22Rv1 (cell line): Measurements from ENCODE around the gene LARP1.
"Not testable (repeated sequence)": the region's sequence is repeated elsewhere in the genome, so short reads cannot be mapped to it uniquely, and the experiment has no call there.

Source experiments
- H3K27ac ChIP-seq: fragments of 450-650 bp; 2 replicates; pipeline ENCODE4 v1.5.1; 2017
- ZFX ChIP-seq: fragments of 450-650 bp; IDR thresholded peaks from 2 replicates; pipeline ENCODE4 v1.6.1; 2017; ENCODE audit warnings: antibody characterized with exemption, borderline replicate concordance
- TF ChIP-seq, protein P1 (sequence below): fragments of 450-650 bp; IDR thresholded peaks from 2 replicates; pipeline ENCODE4 v1.5.1; 2017; ENCODE audit warnings: mild to moderate bottlenecking

LARP1 gene

DNA sequence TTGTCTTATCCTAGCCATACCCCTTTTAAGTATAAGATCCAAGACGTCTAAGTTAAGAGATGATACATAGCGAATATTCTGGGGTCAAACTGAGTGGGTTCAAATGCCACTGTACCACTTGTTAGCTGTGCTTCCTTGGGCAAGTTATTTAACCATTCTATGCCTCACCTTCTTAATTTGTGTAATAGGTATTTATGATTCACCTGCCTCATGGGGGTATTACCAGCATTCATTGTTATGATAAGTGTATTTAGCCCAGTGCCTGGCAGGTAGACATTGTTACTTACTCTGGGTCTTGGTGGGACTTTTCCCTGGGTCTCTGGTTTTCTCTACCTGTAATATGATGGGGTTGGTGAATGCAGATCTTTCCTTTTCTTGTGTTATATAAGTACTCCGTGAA, 3.8 kb downstream of the LARP1 start:
- H3K27ac ChIP-seq = no peak overlapping the region
- no peak for TF ChIP-seq ZFX

DNA sequence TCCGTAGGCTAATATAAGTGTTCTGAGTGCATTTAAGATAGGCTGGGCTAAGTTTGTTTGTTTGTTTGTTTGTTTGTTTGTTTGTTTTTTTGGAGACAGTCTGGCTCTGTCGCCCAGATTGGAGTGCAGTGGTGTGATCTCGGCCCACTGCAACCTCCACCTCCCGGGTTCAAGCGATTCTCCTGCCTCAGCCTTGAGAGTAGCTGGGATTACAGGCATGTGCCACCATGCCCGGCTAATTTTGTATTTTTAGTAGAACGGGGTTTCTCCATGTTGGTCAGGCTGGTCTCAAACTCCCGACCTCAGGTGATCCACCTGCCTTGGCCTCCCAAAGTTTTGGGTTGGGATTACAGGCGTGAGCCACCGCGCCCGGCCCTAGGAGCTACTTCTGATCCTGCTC, 4.7 kb downstream of the LARP1 start:
- H3K27ac ChIP-seq = not testable (repeated sequence)

DNA sequence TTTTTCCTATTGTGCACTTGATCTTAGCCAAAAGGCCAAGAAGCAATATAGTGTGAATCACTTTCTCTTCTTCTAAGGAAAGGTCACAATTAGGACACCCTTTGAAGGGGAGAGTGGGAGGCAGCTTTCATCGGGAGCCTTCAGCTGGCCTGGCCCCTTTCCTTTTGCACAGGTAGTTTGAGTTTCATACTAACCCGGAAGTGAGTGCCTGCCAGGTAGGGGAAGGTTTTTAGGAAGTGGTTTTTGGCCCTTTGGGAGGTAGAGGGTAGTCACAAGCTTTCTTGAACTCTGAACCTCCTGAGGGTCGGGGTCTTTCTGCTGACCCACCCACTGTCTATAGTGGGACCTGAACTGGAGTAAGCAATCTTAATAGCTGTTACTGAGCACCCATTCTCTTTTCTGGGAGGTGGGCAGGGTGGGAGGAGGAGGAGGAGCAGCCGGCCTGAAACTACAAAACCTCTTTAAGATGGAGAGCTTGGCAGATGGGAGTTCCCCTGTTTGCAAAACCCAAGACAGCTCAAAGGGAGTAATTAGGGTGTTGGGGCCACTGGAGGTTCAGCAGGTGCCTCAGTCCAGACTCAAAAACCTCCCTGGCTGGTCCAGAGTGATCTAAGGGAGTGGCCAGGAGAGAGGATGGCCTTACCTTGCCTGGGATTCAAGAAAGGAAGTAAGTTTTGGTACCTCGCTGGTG, 6.0 kb downstream of the LARP1 start:
- no peak overlapping the region for H3K27ac ChIP-seq
- TF ChIP-seq, protein P1, sequence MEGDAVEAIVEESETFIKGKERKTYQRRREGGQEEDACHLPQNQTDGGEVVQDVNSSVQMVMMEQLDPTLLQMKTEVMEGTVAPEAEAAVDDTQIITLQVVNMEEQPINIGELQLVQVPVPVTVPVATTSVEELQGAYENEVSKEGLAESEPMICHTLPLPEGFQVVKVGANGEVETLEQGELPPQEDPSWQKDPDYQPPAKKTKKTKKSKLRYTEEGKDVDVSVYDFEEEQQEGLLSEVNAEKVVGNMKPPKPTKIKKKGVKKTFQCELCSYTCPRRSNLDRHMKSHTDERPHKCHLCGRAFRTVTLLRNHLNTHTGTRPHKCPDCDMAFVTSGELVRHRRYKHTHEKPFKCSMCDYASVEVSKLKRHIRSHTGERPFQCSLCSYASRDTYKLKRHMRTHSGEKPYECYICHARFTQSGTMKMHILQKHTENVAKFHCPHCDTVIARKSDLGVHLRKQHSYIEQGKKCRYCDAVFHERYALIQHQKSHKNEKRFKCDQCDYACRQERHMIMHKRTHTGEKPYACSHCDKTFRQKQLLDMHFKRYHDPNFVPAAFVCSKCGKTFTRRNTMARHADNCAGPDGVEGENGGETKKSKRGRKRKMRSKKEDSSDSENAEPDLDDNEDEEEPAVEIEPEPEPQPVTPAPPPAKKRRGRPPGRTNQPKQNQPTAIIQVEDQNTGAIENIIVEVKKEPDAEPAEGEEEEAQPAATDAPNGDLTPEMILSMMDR = no peak
- no peak for TF ChIP-seq ZFX

DNA sequence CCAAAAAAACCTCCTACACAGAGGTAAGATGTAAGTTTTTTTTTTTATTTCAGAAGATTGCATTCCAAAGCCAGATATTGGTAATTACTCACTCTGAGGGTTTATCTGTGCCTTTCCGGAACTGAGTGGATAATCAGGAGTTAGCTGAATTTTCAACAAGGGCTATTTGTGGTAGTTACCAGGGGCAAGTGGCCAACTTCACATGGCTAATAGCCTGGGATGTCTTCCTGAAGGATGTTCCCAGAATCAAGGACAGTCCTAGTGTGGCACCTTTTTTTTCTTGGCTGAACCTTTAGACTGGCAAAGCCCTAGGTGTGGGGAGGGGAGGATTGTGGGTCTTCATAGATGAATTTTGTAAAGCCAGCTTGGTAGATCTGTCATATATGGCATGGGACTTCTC, 7.1 kb downstream of the LARP1 start:
- H3K27ac ChIP-seq = no peak overlapping the region
- no peak for TF ChIP-seq ZFX
- TF ChIP-seq, protein P1 = no peak

DNA sequence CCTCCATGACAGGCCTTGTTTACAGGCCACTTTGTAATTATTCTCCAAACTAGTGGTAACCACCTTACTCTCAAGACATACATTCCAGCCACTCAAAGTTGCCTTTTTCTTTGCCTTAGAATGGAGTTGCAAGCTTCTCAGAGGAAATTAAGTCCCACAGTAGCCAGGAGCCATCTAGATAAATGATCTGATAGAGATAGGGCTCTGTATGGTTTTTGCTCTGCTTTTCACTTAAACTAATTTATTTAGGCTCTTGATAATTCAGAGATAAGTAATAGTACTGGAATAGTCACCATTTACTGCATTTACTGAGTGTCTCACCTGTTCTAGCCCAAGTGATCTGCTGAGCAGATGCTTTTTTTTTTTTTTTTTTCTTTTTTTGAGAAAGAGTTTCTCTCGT, 7.5 kb downstream of the LARP1 start:
- TF ChIP-seq, protein P1 = no peak
- TF ChIP-seq ZFX = no peak
- no peak overlapping the region for H3K27ac ChIP-seq

DNA sequence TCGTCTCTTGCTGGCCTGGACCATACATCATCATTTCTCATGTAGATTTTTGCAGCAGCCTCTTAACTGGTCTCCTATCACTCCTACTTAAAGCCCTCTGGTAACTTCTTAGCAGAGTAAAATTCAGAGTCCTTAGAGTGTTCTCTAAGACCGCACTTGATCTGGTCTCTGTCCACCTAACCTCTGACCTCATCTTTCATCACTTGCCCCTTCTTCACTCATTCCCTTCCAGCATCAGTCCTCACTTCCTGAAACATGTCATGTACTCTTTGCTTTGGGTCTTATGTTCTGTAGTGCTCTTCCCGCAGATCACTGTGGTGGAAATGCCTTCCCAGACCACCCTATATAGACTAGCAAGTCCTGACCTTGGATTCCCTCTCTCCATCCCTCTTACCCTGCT, 9.8 kb downstream of the LARP1 start:
- TF ChIP-seq ZFX = no peak
- TF ChIP-seq, protein P1 = no peak
- no peak overlapping the region for H3K27ac ChIP-seq

DNA sequence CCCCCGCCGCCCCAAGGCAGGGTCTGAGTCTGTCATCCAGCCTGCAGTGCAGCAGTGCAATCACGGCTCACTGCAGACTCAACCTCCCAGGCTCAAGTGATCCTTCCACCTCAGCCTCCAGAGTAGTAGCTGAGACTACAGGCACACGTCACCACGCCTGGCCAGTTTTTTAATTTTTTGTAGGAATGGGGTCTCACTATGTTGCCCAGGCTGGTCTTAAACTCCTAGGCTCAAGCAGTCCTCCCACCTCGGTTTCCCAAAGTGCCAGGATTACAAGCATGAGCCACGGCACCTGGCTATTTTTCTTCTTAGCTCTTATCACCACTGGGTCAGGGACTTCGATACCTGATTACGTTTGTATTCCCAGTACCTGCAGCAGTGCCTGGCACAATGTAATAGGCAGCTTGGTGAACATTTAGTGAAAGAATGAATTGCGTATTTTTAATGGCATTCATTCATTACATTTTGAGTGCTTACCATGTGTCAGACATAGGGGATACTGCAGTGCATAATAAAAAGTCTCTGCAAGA, 10.3 kb downstream of the LARP1 start:
- TF ChIP-seq ZFX = no peak
- TF ChIP-seq, protein P1 = no peak
- H3K27ac ChIP-seq = no peak overlapping the region

DNA sequence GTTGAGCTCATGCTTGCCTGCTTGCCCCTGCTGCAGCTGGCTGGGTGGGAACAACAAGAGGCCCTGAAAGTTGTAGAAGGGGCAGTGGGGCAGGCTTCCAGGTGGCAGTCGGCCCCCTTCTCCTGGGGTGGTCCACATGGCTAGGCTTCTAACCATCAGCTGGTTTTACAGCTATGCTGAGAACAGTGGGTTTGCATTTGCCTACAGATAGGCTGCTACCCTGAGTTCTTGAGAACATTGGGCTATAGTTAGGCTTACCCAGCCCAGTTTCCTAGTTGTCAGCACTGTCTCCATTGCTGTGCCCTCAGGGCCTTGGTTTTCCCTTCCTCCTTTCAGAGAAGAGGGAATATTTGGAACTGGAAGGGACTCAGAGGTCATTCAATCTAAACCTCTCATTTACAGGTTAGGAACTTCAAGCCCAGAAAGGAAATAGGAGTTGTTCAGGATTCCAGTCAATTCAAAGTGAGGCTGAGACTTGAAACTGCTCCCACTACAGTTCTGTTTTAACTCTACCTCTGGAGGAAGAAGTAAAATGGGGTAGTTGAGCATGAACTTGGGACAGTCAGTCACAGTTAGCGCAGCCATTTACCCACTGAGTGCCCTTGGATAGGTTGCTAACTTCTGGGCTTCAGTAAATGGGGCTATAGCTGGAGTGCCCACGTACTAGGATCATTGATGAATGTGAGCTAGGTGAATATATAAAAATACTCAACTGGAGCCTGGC, 11.5 kb downstream of the LARP1 start:
- no peak overlapping the region for H3K27ac ChIP-seq
- TF ChIP-seq, protein P1 = no peak
- TF ChIP-seq ZFX = no peak
